Nephron (organoid): Measurements from ENCODE around the gene TMEM53.
"Not testable (repeated sequence)": the region's sequence is repeated elsewhere in the genome, so short reads cannot be mapped to it uniquely, and the experiment has no call there.

Experiments used
- H3K27ac Mint-ChIP-seq, 3 experiments: 2 replicates each; pipeline ENCODE4 v1.8.0; 2020; ENCODE audit warnings: mixed read lengths in 3 of 3, mild to moderate bottlenecking in 2 of 3, moderate library complexity in 1 of 3
- H3K27me3 Mint-ChIP-seq: 2 replicates; pipeline ENCODE4 v1.8.0; 2021; ENCODE audit warnings: low read depth, mild to moderate bottlenecking, moderate library complexity, mixed read lengths
- H3K36me3 Mint-ChIP-seq: 2 replicates; pipeline ENCODE4 v1.8.0; 2020; ENCODE audit warnings: low read depth, mixed read lengths
- H3K4me1 Mint-ChIP-seq: 2 replicates; pipeline ENCODE4 v1.8.0; 2020; ENCODE audit warnings: mixed read lengths
- H3K4me3 Mint-ChIP-seq, 3 experiments: 2 replicates each; pipeline ENCODE4 v1.8.0; 2020; ENCODE audit warnings: mild to moderate bottlenecking in 3 of 3, mixed read lengths in 3 of 3, moderate library complexity in 2 of 3
- H3K9me3 Mint-ChIP-seq: 2 replicates; pipeline ENCODE4 v1.8.0; 2020; ENCODE audit warnings: mixed read lengths
- CTCF ChIP-seq, 3 experiments: fragments of 200-600 bp; sonication (generic); IDR thresholded peaks; one replicate each; pipeline ENCODE4 v1.5.0; 2021; ENCODE audit warnings: antibody characterized with exemption in 3 of 3; ENCODE audit not compliant: unreplicated experiment in 3 of 3

The TMEM53 gene

GRCh38 chr1:44673675-44674112 lies 587 bp downstream of the TMEM53 start:
- H3K36me3 Mint-ChIP-seq, result peaks cover 4% of the 10 kb centered on the region

GRCh38 chr1:44672961-44673674 lies 1.2 kb downstream of the TMEM53 start:
- H3K9me3 Mint-ChIP-seq, result no peaks in the 10 kb centered on the region
- peak overlapping the region; percentile 50 to 87 (median 79) for H3K27ac Mint-ChIP-seq
- peaks cover 28% of the 10 kb centered on the region for H3K4me1 Mint-ChIP-seq
- peak overlapping the region; percentile 85 to 94 (median 87) for H3K4me3 Mint-ChIP-seq
- H3K27me3 Mint-ChIP-seq, result no peaks in the 10 kb centered on the region
- TF ChIP-seq CTCF (IDR thresholded peaks at IDR 0.05; ENCODE audit: unreplicated experiment in 3 of 3), result no peak
- H3K36me3 Mint-ChIP-seq, result peaks cover 4% of the 10 kb centered on the region

More at GRCh38 chr1:44673675-44674112, 587 bp downstream of the TMEM53 start:
- Mint-ChIP-seq H3K9me3 (no peaks in the 10 kb centered on the region), H3K27ac (peak overlapping the region; percentile 50 to 87 (median 79)), H3K27me3 (no peaks in the 10 kb centered on the region), H3K4me3 (peak overlapping the region; percentile 85 to 94 (median 87)), H3K4me1 (peaks cover 28% of the 10 kb centered on the region)
- TF ChIP-seq CTCF (IDR thresholded peaks at IDR 0.05; ENCODE audit: unreplicated experiment in 3 of 3), result no peak

- Mint-ChIP-seq H3K36me3 (peaks cover 4% of the 10 kb centered on the region), H3K9me3 (no peaks in the 10 kb centered on the region), H3K4me1 (peaks cover 28% of the 10 kb centered on the region), H3K27ac (peak overlapping the region; percentile 56 to 80 (median 63)), H3K4me3 (peak overlapping the region; percentile 85 to 94 (median 87)), H3K27me3 (no peaks in the 10 kb centered on the region)
- no peak for TF ChIP-seq CTCF (IDR thresholded peaks at IDR 0.05; ENCODE audit: unreplicated experiment in 3 of 3)
Measured at GRCh38 chr1:44672254-44672955, 1.9 kb downstream of the TMEM53 start.

- Mint-ChIP-seq H3K27me3 (no peaks in the 10 kb centered on the region), H3K4me1 (peaks cover 28% of the 10 kb centered on the region), H3K27ac (no peak overlapping the region)
Measured at GRCh38 chr1:44670751-44671640, 3.3 kb downstream of the TMEM53 start.

GRCh38 chr1:44666719-44667118 lies 7.6 kb downstream of the TMEM53 start:
- H3K36me3 Mint-ChIP-seq, H3K27ac Mint-ChIP-seq, H3K27me3 Mint-ChIP-seq, H3K4me3 Mint-ChIP-seq, H3K9me3 Mint-ChIP-seq: not testable (repeated sequence)
- H3K4me1 Mint-ChIP-seq, result peaks cover 11% of the 10 kb centered on the region

More at GRCh38 chr1:44670751-44671640, 3.3 kb downstream of the TMEM53 start:
- Mint-ChIP-seq H3K9me3 (no peaks in the 10 kb centered on the region), H3K4me3 (peak overlapping the region in 2 of 3 experiments; percentile 4 to 10), H3K36me3 (peaks cover 4% of the 10 kb centered on the region)
- TF ChIP-seq CTCF (IDR thresholded peaks at IDR 0.05; ENCODE audit: unreplicated experiment in 3 of 3), result no peak
